Fibroblast of skin of back (primary cell): ENCODE data around the gene GSG1.

ENCODE experiments used
- DNase-seq: peaks from one replicate; pipeline ENCODE4 v3.0.0-alpha.2; 2013

GSG1 gene

GRCh38 chr12:13119826-13120225, 16.4 kb upstream of the GSG1 start:
- DNase-seq, result no peak

- DNase-seq, result no peak
Measured at GRCh38 chr12:13117029-13117428, 13.6 kb upstream of the GSG1 start.

- no peak for DNase-seq
Measured at GRCh38 chr12:13116259-13116658, 12.8 kb upstream of the GSG1 start.

GRCh38 chr12:13114251-13115052, 11.0 kb upstream of the GSG1 start:
- peak; percentile 58 for DNase-seq

- no peak for DNase-seq
Measured at GRCh38 chr12:13112968-13113367, 9.5 kb upstream of the GSG1 start.

GRCh38 chr12:13106666-13107065, 3.2 kb upstream of the GSG1 start:
- no peak for DNase-seq

GRCh38 chr12:13105781-13106180, 2.3 kb upstream of the GSG1 start:
- no peak for DNase-seq

- DNase-seq, result no peak
Measured at GRCh38 chr12:13104409-13104808, 942 bp upstream of the GSG1 start.

- DNase-seq, result peak; percentile 46
Measured at GRCh38 chr12:13102461-13103195, 839 bp downstream of the GSG1 start.

GRCh38 chr12:13101821-13102375, 1.6 kb downstream of the GSG1 start:
- peak; percentile 68 for DNase-seq

GRCh38 chr12:13100882-13101769, 2.3 kb downstream of the GSG1 start:
- peak; percentile 92 for DNase-seq

- no peak for DNase-seq
Measured at GRCh38 chr12:13100605-13100881, 2.9 kb downstream of the GSG1 start.

GRCh38 chr12:13099844-13100604, 3.4 kb downstream of the GSG1 start:
- DNase-seq, result no peak

- peak; percentile 45 for DNase-seq
Measured at GRCh38 chr12:13099066-13099843, 4.2 kb downstream of the GSG1 start.

- DNase-seq, result no peak
Measured at GRCh38 chr12:13097491-13098011, 5.9 kb downstream of the GSG1 start.

GRCh38 chr12:13095266-13095995, 8.0 kb downstream of the GSG1 start:
- no peak for DNase-seq

- DNase-seq, result peak; percentile 79
Measured at GRCh38 chr12:13094367-13094766, 9.1 kb downstream of the GSG1 start.

- no peak for DNase-seq
Measured at GRCh38 chr12:13093848-13094220, 9.6 kb downstream of the GSG1 start.

- DNase-seq, result peak; percentile 67
Measured at GRCh38 chr12:13093191-13093847, 10.1 kb downstream of the GSG1 start.

GRCh38 chr12:13091832-13092231, 11.6 kb downstream of the GSG1 start:
- DNase-seq, result no peak
